NCI-H2107 treated with DMSO at 0.1 percent for 48 hours (cell line): ENCODE measurements around the gene ATXN10.

Experiments used
- DNase-seq: peaks from one replicate; lab custom pipeline; 2025; ENCODE audit not compliant: unreplicated experiment; lab: John Stamatoyannopoulos, UW

The ATXN10 gene

GRCh38 chr22:45871721-45872120, 200.1 kb downstream of the ATXN10 start:
- DNase-seq, result no peak

DNA sequence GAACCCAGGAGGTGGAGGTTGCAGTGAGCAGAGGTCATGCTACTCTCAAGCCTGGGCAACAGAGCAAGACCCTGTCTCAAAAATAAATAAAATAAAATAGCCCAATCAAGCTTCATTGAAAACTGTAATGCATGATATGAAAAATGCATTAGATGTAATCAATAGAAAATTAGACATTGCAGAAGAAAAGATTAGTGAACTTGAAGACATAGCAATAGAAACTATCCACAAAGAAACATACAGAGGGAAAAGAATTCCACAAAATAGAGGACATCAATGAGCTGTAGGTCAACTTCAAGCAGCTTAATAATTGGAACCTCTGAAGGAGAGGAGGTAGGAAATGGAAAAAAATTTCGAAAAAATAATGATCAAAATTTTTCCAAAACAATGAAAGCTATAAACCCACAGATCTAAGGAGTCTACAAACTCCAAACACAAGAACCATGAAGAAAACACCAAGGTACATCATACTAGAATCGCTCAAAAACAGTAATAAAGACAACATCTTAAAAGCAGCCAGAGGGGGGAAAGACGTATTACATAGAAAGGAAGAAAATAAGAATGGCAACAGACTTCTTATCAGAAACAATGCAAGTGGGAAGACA, 201.1 kb downstream of the ATXN10 start:
- DNase-seq, result no peak

GRCh38 chr22:45876136-45877035, 204.8 kb downstream of the ATXN10 start:
- DNase-seq, result no peak

DNA sequence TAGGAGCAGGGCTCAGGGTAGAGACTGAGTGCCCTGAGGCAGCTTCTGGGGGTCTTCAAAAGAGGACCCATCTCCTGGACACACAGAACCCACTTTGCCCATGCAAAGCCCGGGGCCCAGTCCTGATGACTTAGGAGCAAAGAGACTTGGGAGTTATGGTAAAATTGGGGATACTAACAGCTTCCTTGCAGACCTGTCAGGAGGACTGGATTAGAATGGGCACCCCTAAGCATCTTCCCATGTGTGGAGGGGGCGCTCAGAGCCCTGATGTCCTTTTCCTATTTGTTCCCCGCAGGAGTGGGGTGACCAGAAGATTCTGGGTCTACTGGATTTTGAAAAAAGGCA, 205.4 kb downstream of the ATXN10 start:
- DNase-seq, result no peak

DNA sequence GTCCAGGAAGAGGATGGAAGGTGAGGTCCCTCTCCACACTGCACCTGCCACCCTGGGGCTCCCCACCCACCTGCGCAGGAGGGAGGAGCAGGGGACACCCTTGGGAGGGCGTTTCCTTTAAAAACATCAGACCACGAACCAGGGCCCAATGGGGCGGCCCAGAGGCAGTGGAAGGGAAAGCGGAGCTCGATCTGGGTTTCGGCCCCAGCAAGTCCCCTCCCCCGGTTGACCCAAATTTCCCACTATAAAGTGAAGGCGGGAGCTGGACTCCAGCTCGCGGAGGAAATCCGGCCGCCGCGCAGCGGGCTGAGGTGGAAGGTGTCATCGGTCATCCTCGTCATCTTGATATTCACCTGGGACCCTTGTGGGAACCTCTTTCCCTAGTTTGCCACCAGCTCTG, 206.0 kb downstream of the ATXN10 start:
- peak; percentile 12 for DNase-seq

DNA sequence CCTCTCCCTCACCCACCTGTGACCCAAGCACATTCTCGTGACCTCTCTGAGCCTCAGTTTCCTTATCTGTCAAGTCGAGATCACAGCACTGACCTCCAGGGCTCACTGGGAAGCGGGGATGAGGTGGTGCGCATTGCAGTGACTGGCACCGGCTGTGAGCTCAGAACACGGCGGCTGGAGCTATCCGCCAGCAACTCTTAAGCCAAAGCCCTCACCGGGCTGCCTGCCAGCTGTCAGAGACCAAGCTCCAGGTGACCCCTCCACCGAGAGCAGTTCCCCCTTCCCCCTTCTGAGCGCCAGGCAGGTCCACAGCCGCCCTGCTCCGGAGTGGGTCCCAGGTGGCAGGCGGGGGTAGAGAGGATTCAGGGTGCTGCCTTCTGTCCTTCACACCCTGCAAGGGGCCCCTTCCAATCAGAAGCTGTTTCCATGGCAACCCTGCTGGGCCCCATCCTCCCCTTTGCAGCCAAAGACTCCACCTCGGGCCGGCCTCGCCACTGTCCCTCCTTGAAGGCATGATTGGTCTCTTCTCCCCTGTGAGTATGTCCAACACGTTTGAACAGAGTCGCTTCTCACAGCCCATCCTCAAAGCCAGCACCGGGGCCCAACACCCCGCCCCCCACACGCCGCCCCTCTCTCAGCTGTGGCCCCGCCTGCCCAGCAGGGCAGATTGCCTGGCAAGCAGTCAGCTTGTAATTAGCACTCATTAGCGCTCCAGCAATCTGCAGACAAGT, 206.6 kb downstream of the ATXN10 start:
- peak; percentile 20 for DNase-seq

DNA sequence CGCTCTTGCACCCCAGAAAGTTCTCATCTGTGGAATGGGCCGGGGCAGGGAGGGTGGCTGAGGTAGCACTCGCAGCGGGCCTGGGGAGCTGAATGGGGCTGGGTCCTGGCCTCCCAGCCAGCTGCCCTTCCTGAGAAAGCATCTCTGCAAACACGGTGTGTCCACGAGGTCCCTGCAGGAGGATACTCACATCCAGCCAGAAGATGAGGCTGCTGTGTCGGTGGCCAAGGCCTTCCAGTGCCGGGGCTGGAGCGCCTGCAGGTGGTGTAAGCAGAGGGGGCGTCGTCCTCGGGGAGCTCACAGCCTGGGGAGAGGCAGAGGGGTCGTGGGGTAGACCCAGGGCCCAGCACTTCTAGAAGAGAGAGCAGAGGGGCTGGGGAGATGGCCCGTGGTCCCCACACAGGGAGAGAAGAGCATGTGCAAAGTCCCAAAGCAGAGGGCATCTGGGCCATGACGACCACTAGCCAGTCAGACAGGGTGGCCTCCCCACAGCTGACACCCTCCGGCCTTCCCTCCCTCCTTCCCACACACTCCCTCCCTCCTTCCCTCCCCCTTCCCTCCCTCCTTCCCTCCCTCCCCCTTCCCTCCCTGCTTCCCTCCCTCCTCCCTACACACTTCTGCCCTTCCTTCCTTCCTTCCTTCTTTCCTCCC, 207.4 kb downstream of the ATXN10 start:
- no peak for DNase-seq

DNA sequence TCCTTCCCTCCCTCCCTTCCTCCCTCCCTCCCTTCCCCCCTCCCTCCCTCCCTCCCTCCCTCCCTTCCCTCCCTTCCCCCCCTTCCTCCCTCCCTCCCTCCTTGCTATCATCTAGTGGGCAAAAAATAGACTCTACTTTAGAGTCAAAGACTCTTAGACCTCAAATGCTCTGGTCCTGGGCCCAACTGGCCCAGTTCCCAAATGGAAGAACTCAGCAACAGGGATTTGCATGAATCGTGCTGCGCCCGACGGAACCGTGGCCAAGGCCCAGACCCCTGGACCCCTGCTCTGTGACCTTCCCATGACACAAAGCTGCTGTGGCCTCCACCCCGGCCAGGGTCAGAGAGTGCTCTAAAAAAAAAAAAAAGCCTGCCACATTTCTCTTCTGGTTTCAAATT, 207.9 kb downstream of the ATXN10 start:
- DNase-seq, result no peak

DNA sequence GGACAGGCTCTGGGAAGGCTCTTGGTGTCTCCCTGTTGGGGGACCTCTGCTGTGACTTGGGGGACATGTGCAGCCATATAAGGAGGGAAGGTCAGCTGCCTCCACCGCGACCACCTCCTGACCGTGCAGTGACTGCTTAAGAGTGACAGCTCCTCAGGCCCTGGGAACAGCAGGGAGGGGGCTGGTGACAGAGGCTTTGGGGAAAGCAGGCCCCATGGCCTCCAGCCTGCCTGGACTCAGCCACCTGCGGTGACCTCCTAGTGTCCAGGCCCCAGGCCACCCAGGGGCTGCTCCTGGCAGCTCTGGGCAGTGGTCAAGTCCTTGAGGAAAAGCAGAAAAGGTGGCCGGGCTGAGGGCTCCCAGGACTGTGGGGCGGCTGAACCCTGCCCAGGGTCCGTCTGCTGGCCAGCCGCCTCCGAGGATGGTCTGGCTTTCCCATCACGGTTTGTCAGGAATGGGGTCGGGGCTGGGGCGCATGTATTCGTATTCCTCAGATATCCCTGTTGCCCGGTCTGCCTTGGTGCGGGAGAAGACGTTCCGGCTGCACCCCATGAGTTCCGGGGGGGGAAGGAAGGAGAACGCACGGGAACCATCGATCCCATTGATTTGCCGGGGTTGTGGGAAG, 208.6 kb downstream of the ATXN10 start:
- no peak for DNase-seq

DNA sequence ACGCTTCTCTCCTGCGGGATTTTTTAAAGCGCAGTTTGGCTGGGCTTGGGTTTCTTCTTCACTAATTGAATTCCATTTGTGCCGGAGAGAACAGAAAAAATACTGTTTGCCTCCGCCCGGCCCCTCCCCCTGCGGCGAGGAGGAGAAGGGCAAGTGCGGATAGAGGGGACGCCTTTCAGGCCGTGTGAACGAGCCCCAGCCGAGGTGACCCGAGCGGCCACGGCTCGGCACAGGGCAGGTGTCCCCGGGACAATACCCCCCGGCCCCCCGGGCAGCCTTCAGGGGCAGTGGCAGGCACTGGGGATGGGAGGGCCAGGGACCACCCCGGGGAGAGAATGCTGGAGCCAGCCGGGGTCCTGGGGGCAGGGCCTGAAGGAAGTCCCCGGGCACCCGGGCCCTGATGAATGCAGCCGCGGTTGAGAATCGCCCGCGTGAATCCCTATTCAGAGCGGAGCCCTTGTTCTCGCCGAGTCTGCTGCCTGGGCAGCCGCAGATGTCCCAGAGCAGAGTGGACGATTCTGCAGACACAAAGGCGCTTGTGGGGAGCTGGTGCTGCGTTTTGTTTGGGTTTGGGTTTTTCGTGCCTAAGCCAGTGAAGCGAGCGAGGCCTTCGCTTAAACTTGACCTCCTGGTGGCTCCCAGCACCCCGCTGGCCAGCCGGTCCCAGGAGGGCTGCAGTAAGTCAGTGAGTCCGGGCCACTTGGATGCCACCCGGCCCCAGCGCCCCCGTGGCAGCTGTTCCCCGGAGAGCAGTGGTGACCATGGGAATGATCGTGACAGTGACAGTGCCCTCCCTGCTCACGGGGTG, 209.3 kb downstream of the ATXN10 start:
- DNase-seq, result no peak

GRCh38 chr22:45881524-45881875, 209.9 kb downstream of the ATXN10 start:
- no peak for DNase-seq

- no peak for DNase-seq
Measured at GRCh38 chr22:45882881-45883810, 211.5 kb downstream of the ATXN10 start.

GRCh38 chr22:45883811-45884170, 212.2 kb downstream of the ATXN10 start:
- no peak for DNase-seq

GRCh38 chr22:45884201-45885062, 212.8 kb downstream of the ATXN10 start:
- DNase-seq, result no peak

DNA sequence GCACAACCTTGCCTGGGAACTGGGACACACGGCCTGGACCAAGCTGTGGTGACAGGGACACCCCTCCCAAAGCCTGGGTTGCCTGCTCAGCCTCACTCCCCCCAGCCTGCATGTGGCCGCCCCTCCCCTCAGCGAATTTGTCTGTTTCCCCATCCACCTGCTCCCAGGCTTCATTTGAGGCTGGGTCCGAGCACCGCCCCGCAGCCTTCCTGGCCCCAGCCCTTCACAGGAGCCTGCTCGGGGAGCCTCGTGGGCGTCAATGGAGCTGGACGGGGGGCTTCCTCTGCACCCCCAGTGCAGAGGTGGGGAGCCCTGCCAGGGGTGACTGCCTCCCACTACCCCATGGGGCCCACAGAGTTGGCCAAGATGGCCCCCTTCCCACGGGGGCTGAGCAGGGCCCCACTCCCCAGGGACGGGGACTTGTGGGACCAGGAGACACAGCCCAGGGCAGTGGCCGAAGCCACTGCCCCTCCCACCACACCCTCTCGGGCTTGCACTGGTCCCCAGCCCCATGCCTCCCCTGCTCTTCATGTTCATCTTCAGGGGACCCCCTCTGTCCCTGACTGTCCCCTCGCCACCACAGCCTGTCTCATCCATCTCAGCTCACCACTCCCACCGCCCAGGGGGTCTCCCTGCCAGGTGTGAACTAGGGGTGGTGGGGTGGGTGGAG, 213.7 kb downstream of the ATXN10 start:
- DNase-seq, result no peak

DNA sequence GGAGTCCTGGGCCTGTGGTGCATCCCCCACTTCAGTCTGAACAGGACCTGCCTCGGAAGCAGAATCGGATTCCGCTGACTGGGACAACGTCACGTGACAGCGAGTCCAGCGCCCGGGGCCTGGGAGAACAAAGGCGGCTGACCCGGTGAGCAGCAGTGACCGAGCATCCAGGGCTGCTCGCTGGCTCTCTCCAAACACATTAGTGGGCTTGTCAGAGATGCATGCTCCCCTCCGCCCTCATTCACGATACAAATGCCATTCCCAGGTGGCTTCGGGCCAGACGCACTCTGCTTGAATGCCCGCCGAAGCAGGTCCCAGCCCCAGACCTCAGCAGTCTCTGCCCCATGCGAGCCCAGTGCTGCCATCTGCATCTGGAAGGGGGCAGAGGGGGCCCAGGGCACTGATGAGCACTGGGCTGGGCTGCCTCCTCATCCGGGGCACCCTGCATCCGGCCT, 214.3 kb downstream of the ATXN10 start:
- DNase-seq, result no peak

- DNase-seq, result no peak
Measured at GRCh38 chr22:45886540-45886939, 214.9 kb downstream of the ATXN10 start.
